Muscle of leg (tissue), 11 donors: ENCODE data around the gene PSMD14. TPM values are rescaled to one million over a fixed set of nuclear protein-coding genes. Genes with fewer than 3 reads are reported as not detected.
"Not testable (repeated sequence)": the region's sequence is repeated elsewhere in the genome, so short reads cannot be mapped to it uniquely, and the experiment has no call there.

Experiments used
- DNase-seq: peaks from one replicate; pipeline ENCODE4 v3.0.0; 2013
- H3K27ac ChIP-seq: one replicate; pipeline ENCODE4 v1.5.1; 2013; ENCODE audit warnings: mild to moderate bottlenecking, low read length, control low read depth
- H3K27me3 ChIP-seq: one replicate; pipeline ENCODE4 v1.6.1; 2013; ENCODE audit warnings: low read length; ENCODE audit not compliant: control insufficient read depth, insufficient read depth
- H3K36me3 ChIP-seq: one replicate; pipeline ENCODE4 v1.6.1; 2013; ENCODE audit warnings: low read length; ENCODE audit not compliant: control insufficient read depth, insufficient read depth
- H3K4me1 ChIP-seq: one replicate; pipeline ENCODE4 v1.6.1; 2013; ENCODE audit warnings: low read length; ENCODE audit not compliant: control insufficient read depth, insufficient read depth
- H3K4me3 ChIP-seq: one replicate; pipeline ENCODE4 v1.5.1; 2013; ENCODE audit warnings: low read length, control low read depth
- H3K9me3 ChIP-seq: replicated peaks from 2 replicates; pipeline ENCODE4 v1.6.1; 2013; ENCODE audit warnings: low read depth, low read length; ENCODE audit not compliant: control insufficient read depth
- WGBS: methylation state at CpG from one replicate; pipeline ENCODE4 v1.1.5; 2013; ENCODE audit warnings: missing lambda C conversion rate; ENCODE audit not compliant: insufficient coverage; 5-methylcytosine and 5-hydroxymethylcytosine counted together
- polyA plus RNA-seq, 8 donors: library from polyadenylated mRNA; unstranded; fragments of 120-200 nt; gene quantifications; one replicate each; pipeline versions ENCODE4 v1.2.1 to v1.2.3, GENCODE V29; 2013; ENCODE audit warnings: inconsistent platforms in 1 of 8, low replicate concordance in 1 of 8; ENCODE audit not compliant: insufficient read length in 8 of 8, insufficient read depth in 1 of 8
- total RNA-seq: library from RNA; stranded (reverse); fragments of 120-200 nt; gene quantifications from one replicate; pipeline ENCODE4 v1.2.4, GENCODE V29; 2013

The PSMD14 gene
- total and polyA plus RNA-seq, 9 donors, result 35.5 to 49.8 (median 44.0) TPM

DNA sequence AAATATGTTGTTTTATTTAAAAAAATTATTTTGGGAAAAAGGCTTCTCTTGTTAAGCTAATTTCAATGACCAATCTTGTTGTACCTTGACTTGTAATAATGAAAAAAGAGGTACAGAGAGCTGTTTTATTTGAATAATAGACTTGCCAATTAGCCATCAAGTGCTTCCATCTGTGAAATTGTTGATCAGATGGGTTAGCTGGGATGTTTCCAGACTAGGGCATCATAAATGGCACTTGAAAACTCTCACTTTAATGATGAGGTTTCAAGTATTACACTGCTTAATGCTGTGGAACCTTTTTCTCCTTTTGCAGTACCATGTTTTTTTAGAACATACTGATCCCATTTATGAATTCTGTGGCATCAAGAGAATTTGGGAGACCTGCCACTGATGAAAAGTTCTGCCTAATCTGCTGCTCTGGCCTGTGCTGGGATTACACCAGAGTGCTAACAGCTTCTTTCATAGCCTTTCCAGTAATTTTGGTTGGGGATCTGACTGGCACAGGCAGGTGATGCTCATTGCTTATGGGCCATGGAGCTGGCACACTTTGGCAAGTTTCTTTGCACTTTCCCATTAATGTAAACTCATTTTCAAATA is 24.2 kb downstream of the PSMD14 start:
- Histone ChIP-seq H3K27me3 (no peaks in the 10 kb centered on the region), H3K4me1 (no peaks in the 10 kb centered on the region), H3K9me3 (no peaks in the 10 kb centered on the region), H3K36me3 (no peaks in the 10 kb centered on the region), H3K4me3 (no peak overlapping the region), H3K27ac (no peak overlapping the region)
- DNase-seq, result no peak

- H3K4me1 ChIP-seq, result no peaks in the 10 kb centered on the region
- WGBS, result no CpG with 5 or more reads among the region's 2 CpGs
- no peak overlapping the region for H3K4me3 ChIP-seq
- DNase-seq, result no peak
- H3K27me3 ChIP-seq, result no peaks in the 10 kb centered on the region
- no peak overlapping the region for H3K27ac ChIP-seq
- no peaks in the 10 kb centered on the region for H3K9me3 ChIP-seq
- no peaks in the 10 kb centered on the region for H3K36me3 ChIP-seq
These were observed 27.4 kb downstream of the PSMD14 start for GRCh38 chr2:161335626-161336025.

- no peak overlapping the region for H3K27ac ChIP-seq
- no peaks in the 10 kb centered on the region for H3K27me3 ChIP-seq
- WGBS, result no CpG with 5 or more reads among the region's 1 CpG
- no peak overlapping the region for H3K4me3 ChIP-seq
- H3K4me1 ChIP-seq, result no peaks in the 10 kb centered on the region
- no peak for DNase-seq
- H3K9me3 ChIP-seq, result no peaks in the 10 kb centered on the region
- H3K36me3 ChIP-seq, result no peaks in the 10 kb centered on the region
These were observed 29.0 kb downstream of the PSMD14 start for GRCh38 chr2:161337247-161337646.

DNA sequence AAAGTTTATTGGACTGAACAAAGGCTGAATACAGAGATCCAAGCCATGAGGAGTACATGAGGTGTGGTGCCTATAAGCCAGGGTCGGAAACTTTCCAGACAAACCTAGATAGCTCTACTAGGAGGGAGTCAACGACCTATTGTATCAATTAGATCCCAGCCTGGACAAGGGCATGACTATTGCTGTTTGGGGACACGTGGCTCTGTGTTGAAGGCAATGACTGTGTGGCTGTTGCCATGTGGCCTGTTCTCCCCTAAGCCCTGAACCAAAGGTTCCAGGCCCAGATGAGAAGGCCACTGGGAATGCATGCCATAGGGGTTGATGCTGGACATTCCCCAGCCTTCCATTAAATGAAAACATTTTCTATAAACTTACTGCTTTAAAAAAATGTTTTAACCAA is 31.3 kb downstream of the PSMD14 start:
- not testable (repeated sequence) for H3K36me3 ChIP-seq, H3K27ac ChIP-seq, H3K27me3 ChIP-seq, H3K4me1 ChIP-seq, DNase-seq, H3K4me3 ChIP-seq, H3K9me3 ChIP-seq
- WGBS, result no CpG with 5 or more reads among the region's 3 CpGs

GRCh38 chr2:161340930-161341413 is 32.7 kb downstream of the PSMD14 start:
- H3K4me1 ChIP-seq, H3K27ac ChIP-seq, H3K9me3 ChIP-seq, H3K27me3 ChIP-seq, H3K4me3 ChIP-seq, H3K36me3 ChIP-seq: not testable (repeated sequence)
- 20% methylated on average over 1 of the region's 64 CpGs for WGBS
- DNase-seq, result peak; percentile 5

- Histone ChIP-seq H3K4me1 (no peaks in the 10 kb centered on the region), H3K36me3 (no peaks in the 10 kb centered on the region), H3K27ac (no peak overlapping the region), H3K4me3 (no peak overlapping the region), H3K9me3 (peaks cover 6% of the 10 kb centered on the region), H3K27me3 (no peaks in the 10 kb centered on the region)
- DNase-seq, result no peak
- 100% methylated on average over 2 of the region's 3 CpGs for WGBS
These were observed 35.0 kb downstream of the PSMD14 start for GRCh38 chr2:161343235-161343634.

DNA sequence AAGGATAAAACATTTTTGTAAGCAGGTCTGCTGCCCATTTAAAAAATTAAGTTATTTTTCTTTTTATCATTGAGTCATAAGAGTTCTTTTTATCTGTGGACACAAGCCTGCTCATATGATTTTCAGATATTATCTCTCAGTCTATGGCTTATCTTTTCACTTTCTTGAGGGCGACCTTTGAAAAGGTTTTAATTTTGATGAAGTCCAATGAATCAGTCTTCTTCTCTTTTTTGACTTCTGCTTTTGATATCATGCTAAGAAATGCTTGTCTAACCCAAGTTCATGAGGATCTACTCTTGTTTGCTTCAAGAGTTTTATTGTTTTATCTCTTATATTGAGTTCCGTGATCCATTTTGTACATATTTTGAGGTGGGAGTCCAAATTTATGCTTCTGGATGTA is 36.5 kb downstream of the PSMD14 start:
- Histone ChIP-seq H3K27me3 (no peaks in the 10 kb centered on the region), H3K27ac (no peak overlapping the region), H3K36me3 (no peaks in the 10 kb centered on the region), H3K4me1 (no peaks in the 10 kb centered on the region), H3K9me3 (peaks cover 6% of the 10 kb centered on the region), H3K4me3 (no peak overlapping the region)
- DNase-seq, result no peak
- WGBS, result no CpG with 5 or more reads among the region's 2 CpGs

- Histone ChIP-seq H3K27ac (no peak overlapping the region), H3K4me3 (no peak overlapping the region), H3K4me1 (no peaks in the 10 kb centered on the region), H3K27me3 (no peaks in the 10 kb centered on the region), H3K36me3 (no peaks in the 10 kb centered on the region), H3K9me3 (no peaks in the 10 kb centered on the region)
- WGBS, result no CpG with 5 or more reads among the region's 6 CpGs
- no peak for DNase-seq
These were observed 43.5 kb downstream of the PSMD14 start for GRCh38 chr2:161351678-161352077.

DNA sequence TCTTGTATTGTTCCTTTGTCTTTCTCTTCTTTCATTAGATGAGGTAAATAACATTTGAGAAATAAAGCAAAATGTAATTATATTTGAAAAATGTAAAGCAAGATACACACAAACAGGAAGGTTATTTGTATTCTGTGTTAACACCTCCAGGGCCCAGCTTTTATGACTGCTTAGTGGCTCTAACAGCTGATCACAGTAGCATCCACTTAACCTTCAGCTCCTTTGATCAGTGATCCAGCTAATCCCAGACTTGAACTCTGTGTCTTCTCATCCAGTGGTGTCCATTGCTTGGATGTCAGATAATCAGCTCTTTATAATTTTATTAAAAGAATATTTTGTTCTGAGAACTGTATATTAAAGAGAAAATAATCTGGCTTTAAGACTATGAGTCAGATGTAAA is 44.5 kb downstream of the PSMD14 start:
- no peak for DNase-seq
- Histone ChIP-seq H3K4me3 (no peak overlapping the region), H3K36me3 (no peaks in the 10 kb centered on the region), H3K4me1 (no peaks in the 10 kb centered on the region), H3K27ac (no peak overlapping the region), H3K27me3 (no peaks in the 10 kb centered on the region), H3K9me3 (no peaks in the 10 kb centered on the region)

- Histone ChIP-seq H3K27ac (no peak overlapping the region), H3K4me1 (no peaks in the 10 kb centered on the region), H3K9me3 (no peaks in the 10 kb centered on the region), H3K36me3 (no peaks in the 10 kb centered on the region), H3K4me3 (no peak overlapping the region), H3K27me3 (no peaks in the 10 kb centered on the region)
- DNase-seq, result no peak
- no CpG with 5 or more reads among the region's 1 CpG for WGBS
These were observed 45.3 kb downstream of the PSMD14 start for GRCh38 chr2:161353543-161353942.

GRCh38 chr2:161354106-161354505 is 45.9 kb downstream of the PSMD14 start:
- no peak for DNase-seq
- H3K4me3 ChIP-seq, result no peak overlapping the region
- H3K4me1 ChIP-seq, result no peaks in the 10 kb centered on the region
- H3K27ac ChIP-seq, result no peak overlapping the region
- H3K9me3 ChIP-seq, result no peaks in the 10 kb centered on the region
- H3K27me3 ChIP-seq, result no peaks in the 10 kb centered on the region
- WGBS, result 80% methylated on average over 1 of the region's 5 CpGs
- no peaks in the 10 kb centered on the region for H3K36me3 ChIP-seq
